Gastroesophageal sphincter (tissue), 4 donors: ENCODE measurements around the gene FHAD1. TPM values are rescaled to one million over a fixed set of nuclear protein-coding genes. Genes with fewer than 3 reads are reported as not detected.

Experiments used
- ATAC-seq: fragments of 150-250 bp; one replicate; pipeline ENCODE4 v1.9.1; 2016; ENCODE audit warnings: mild to moderate bottlenecking, moderate library complexity
- H3K27ac ChIP-seq, 4 donors: fragments of 200-600 bp; sonication (generic) in 3 of 4; 1 replicate in 3 of 4; 2 replicates in 1 of 4; pipeline ENCODE4 v1.5.1; 2016 to 2019
- H3K27me3 ChIP-seq: fragments of 200-600 bp; sonication (generic); one replicate; pipeline ENCODE4 v1.5.1; 2019
- H3K36me3 ChIP-seq, 2 donors: fragments of 200-600 bp; sonication (generic); one replicate each; pipeline ENCODE4 v1.5.1; 2019; ENCODE audit warnings: control low read depth in 1 of 2
- H3K4me1 ChIP-seq, 3 donors: fragments of 200-600 bp; sonication (generic); 1 replicate in 2 of 3; 2 replicates in 1 of 3; pipeline ENCODE4 v1.5.1; 2016 to 2019; ENCODE audit warnings: control low read depth in 2 of 3
- H3K4me3 ChIP-seq, 2 donors: fragments of 200-600 bp; sonication (generic); one replicate each; pipeline ENCODE4 v1.5.1; 2019; ENCODE audit warnings: mild to moderate bottlenecking in 1 of 2, moderate library complexity in 1 of 2
- H3K9me3 ChIP-seq, 3 donors: fragments of 200-600 bp; sonication (generic); one replicate each; pipeline ENCODE4 v1.5.1; 2017 to 2019; ENCODE audit warnings: control low read depth in 2 of 3
- EP300 ChIP-seq: sonication (generic); formaldehyde crosslinking; IDR thresholded peaks from one replicate; pipeline ENCODE4 v1.6.1; 2017; ENCODE audit warnings: antibody characterized with exemption, mild to moderate bottlenecking
- POLR2A ChIP-seq, 2 donors: fragments of 450-650 bp; IDR thresholded peaks; one replicate each; pipeline ENCODE4 v1.6.1; 2017; ENCODE audit warnings: antibody characterized with exemption in 2 of 2, mild to moderate bottlenecking in 2 of 2, moderate library complexity in 1 of 2
- POLR2AphosphoS5 ChIP-seq: sonication (generic); formaldehyde crosslinking; IDR thresholded peaks from one replicate; pipeline ENCODE4 v1.6.1; 2017; ENCODE audit warnings: antibody characterized with exemption
- WGBS, 2 donors: methylation state at CpG; one replicate each; pipeline ENCODE4 v1.1.5; 2018; ENCODE audit warnings: low coverage in 1 of 2; 5-methylcytosine and 5-hydroxymethylcytosine counted together
- total RNA-seq, 4 donors: library from RNA; depleted of rRNA; stranded (reverse); fragments of >200 nt; gene quantifications; one replicate each; pipeline ENCODE4 v1.1.0, GENCODE V29; 2016
- TF ChIP-seq, protein P1 (sequence below), 4 experiments: fragments of 200-600 bp in 2 of 4; fragments of 450-650 bp in 2 of 4; sonication (generic) in 1 of 4; IDR thresholded peaks; one replicate each; pipeline ENCODE4 v1.5.1; 2017 to 2019; ENCODE audit warnings: antibody characterized with exemption in 4 of 4, mild to moderate bottlenecking in 2 of 4, moderate library complexity in 2 of 4

Gene FHAD1
- total RNA-seq, 4 donors from 2014 or later, result 1.1 TPM; not detected in 3

GRCh38 chr1:15446212-15446611 lies 199.2 kb downstream of the FHAD1 start:
- H3K36me3 ChIP-seq, result no peaks in the 10 kb centered on the region
- TF ChIP-seq, protein P1, sequence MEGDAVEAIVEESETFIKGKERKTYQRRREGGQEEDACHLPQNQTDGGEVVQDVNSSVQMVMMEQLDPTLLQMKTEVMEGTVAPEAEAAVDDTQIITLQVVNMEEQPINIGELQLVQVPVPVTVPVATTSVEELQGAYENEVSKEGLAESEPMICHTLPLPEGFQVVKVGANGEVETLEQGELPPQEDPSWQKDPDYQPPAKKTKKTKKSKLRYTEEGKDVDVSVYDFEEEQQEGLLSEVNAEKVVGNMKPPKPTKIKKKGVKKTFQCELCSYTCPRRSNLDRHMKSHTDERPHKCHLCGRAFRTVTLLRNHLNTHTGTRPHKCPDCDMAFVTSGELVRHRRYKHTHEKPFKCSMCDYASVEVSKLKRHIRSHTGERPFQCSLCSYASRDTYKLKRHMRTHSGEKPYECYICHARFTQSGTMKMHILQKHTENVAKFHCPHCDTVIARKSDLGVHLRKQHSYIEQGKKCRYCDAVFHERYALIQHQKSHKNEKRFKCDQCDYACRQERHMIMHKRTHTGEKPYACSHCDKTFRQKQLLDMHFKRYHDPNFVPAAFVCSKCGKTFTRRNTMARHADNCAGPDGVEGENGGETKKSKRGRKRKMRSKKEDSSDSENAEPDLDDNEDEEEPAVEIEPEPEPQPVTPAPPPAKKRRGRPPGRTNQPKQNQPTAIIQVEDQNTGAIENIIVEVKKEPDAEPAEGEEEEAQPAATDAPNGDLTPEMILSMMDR (IDR thresholded peaks at IDR 0.05), result no peak
- no peak for TF ChIP-seq POLR2AphosphoS5
- TF ChIP-seq EP300, result no peak
- no peak for TF ChIP-seq POLR2A (IDR thresholded peaks at IDR 0.05)
- no peaks in the 10 kb centered on the region for H3K27me3 ChIP-seq
- no peak for ATAC-seq
- no CpG with 5 or more reads among the region's 4 CpGs for WGBS, 2 donors
- H3K27ac ChIP-seq, result no peak overlapping the region
- H3K9me3 ChIP-seq, result no peaks in the 10 kb centered on the region
- H3K4me1 ChIP-seq, result no peaks in the 10 kb centered on the region
- H3K4me3 ChIP-seq, result no peak overlapping the region

Other genes starting within 250 kb of the FHAD1 start
- 10 to 100 TPM; 12.6 to 34.7 (median 17.7) TPM for gene TMEM51, start 93.5 kb upstream of the FHAD1 start, total RNA-seq
- gene EFHD2, start 162.7 kb downstream of the FHAD1 start, total RNA-seq, result 10 to 100 TPM; 26.3 to 60.7 (median 53.7) TPM
- not detected for gene CTRC, start 191.2 kb downstream of the FHAD1 start, total RNA-seq
- gene CELA2A, start 209.5 kb downstream of the FHAD1 start, total RNA-seq, result not detected
- gene CELA2B, start 228.9 kb downstream of the FHAD1 start, total RNA-seq, result not detected